HepG2 (cell line): ENCODE results near the gene PEAK3. TPM values are rescaled to one million over a fixed set of nuclear protein-coding genes. Genes with fewer than 3 reads are reported as not detected.
A peak's percentile ranks its signal among the peaks of the same experiment; 100 is the strongest.

Experiments
- AHR ChIP-seq: IDR thresholded peaks from 2 replicates; pipeline ENCODE4 v1.6.1; 2018; ENCODE audit warnings: missing genetic modification reagents, missing compliant biosample characterization
- ATF3 ChIP-seq: sonication (generic); formaldehyde crosslinking; IDR thresholded peaks from 2 replicates; pipeline ENCODE4 v1.4.0; 2020; ENCODE audit warnings: missing genetic modification reagents
- BHLHE40 ChIP-seq: IDR thresholded peaks from 2 replicates; pipeline ENCODE4 v1.6.1; 2011; ENCODE audit warnings: low read length, improper control_type of control experiment
- ELF1 ChIP-seq: sonication (generic); formaldehyde crosslinking; IDR thresholded peaks from 2 replicates; pipeline ENCODE4 v1.4.0; 2020; ENCODE audit warnings: missing genetic modification reagents
- HIVEP1 ChIP-seq: sonication (generic); formaldehyde crosslinking; IDR thresholded peaks from 2 replicates; pipeline ENCODE4 v1.4.0; 2020; ENCODE audit warnings: mild to moderate bottlenecking, missing genetic modification reagents
- IKZF1 ChIP-seq: fragments of 450-650 bp; IDR thresholded peaks from 2 replicates; pipeline ENCODE4 v1.7.1; 2016
- PREB ChIP-seq: sonication (generic); formaldehyde crosslinking; IDR thresholded peaks from 2 replicates; pipeline ENCODE4 v1.4.0; 2020; ENCODE audit warnings: missing genetic modification reagents
- RXRA ChIP-seq: sonication (generic); formaldehyde crosslinking; IDR thresholded peaks from 2 replicates; pipeline ENCODE4 v1.5.1; 2020; ENCODE audit warnings: missing genetic modification reagents
- SPEN ChIP-seq: sonication (generic); formaldehyde crosslinking; IDR thresholded peaks from 2 replicates; pipeline ENCODE4 v1.5.1; 2020; ENCODE audit warnings: low read depth, mild to moderate bottlenecking, missing genetic modification reagents
- THAP8 ChIP-seq: sonication (generic); formaldehyde crosslinking; IDR thresholded peaks from 2 replicates; pipeline ENCODE4 v1.5.1; 2020; ENCODE audit warnings: missing genetic modification reagents, mild to moderate bottlenecking, borderline replicate concordance
- TRIM22 ChIP-seq: fragments of 450-650 bp; IDR thresholded peaks from 2 replicates; pipeline ENCODE4 v1.6.1; 2017
- ZBTB26 ChIP-seq: IDR thresholded peaks from 2 replicates; pipeline ENCODE4 v1.6.1; 2016; ENCODE audit warnings: missing compliant biosample characterization, missing genetic modification reagents, borderline replicate concordance
- ZBTB34 ChIP-seq: sonication (generic); formaldehyde crosslinking; IDR thresholded peaks from 2 replicates; pipeline ENCODE4 v1.8.0; 2022; ENCODE audit warnings: mild to moderate bottlenecking, missing genetic modification reagents
- ZMAT5 ChIP-seq: sonication (generic); formaldehyde crosslinking; IDR thresholded peaks from 2 replicates; pipeline ENCODE4 v1.5.0; 2020; ENCODE audit warnings: mild to moderate bottlenecking, low read depth, missing genetic modification reagents, borderline replicate concordance
- ZMYM3 ChIP-seq: sonication (generic); formaldehyde crosslinking; IDR thresholded peaks from 2 replicates; pipeline ENCODE4 v1.5.1; 2020; ENCODE audit warnings: mild to moderate bottlenecking, missing genetic modification reagents
- ZNF224 ChIP-seq: sonication (generic); formaldehyde crosslinking; IDR thresholded peaks from 2 replicates; pipeline ENCODE4 v1.5.0; 2020; ENCODE audit warnings: mild to moderate bottlenecking, missing genetic modification reagents
- ZNF256 ChIP-seq: sonication (generic); formaldehyde crosslinking; conservative IDR thresholded peaks from 2 replicates; pipeline ENCODE4 v1.4.0; 2020; ENCODE audit warnings: missing genetic modification reagents
- ZNF263 ChIP-seq: sonication (generic); formaldehyde crosslinking; IDR thresholded peaks from 2 replicates; pipeline ENCODE4 v1.4.0; 2020; ENCODE audit warnings: missing genetic modification reagents
- ZNF607 ChIP-seq: sonication (generic); formaldehyde crosslinking; IDR thresholded peaks from 2 replicates; pipeline ENCODE4 v1.5.1; 2020; ENCODE audit warnings: missing genetic modification reagents, mild to moderate bottlenecking, borderline replicate concordance
- ZNF652 ChIP-seq: IDR thresholded peaks from 2 replicates; pipeline ENCODE4 v1.6.1; 2016; ENCODE audit warnings: low read depth, borderline replicate concordance
- ZNF768 ChIP-seq: sonication (generic); formaldehyde crosslinking; IDR thresholded peaks from 2 replicates; pipeline ENCODE4 v1.4.0; 2020; ENCODE audit warnings: missing genetic modification reagents
- ZNF772 ChIP-seq: sonication (generic); formaldehyde crosslinking; IDR thresholded peaks from 2 replicates; pipeline ENCODE4 v1.5.0; 2020; ENCODE audit warnings: mild to moderate bottlenecking, missing genetic modification reagents
- ZNF780A ChIP-seq: sonication (generic); formaldehyde crosslinking; IDR thresholded peaks from 2 replicates; pipeline ENCODE4 v1.8.0; 2022; ENCODE audit warnings: mild to moderate bottlenecking, missing genetic modification reagents, moderate library complexity
- ZNF788 ChIP-seq: sonication (generic); formaldehyde crosslinking; IDR thresholded peaks from 2 replicates; pipeline ENCODE4 v1.5.0; 2020; ENCODE audit warnings: mild to moderate bottlenecking, missing genetic modification reagents, borderline replicate concordance
- ZSCAN9 ChIP-seq: IDR thresholded peaks from 2 replicates; pipeline ENCODE4 v1.6.1; 2016; ENCODE audit warnings: borderline replicate concordance
- polyA plus RNA-seq, 8 experiments: library from polyadenylated mRNA; depleted of rRNA in 3 of 8; stranded (reverse) in 7 of 8; unstranded in 1 of 8; fragments of >200 nt; fragmentation: Illumina TruSeq in 4 of 8; extraction: Trizol in 4 of 8; gene quantifications; 2 replicates each; pipeline versions ENCODE4 v1.2.1 to v1.2.3, GENCODE V29; 2011 to 2016; ENCODE audit warnings: low read depth in 4 of 8, missing spikeins in 1 of 8, mixed read lengths in 1 of 8; ENCODE audit not compliant: insufficient read depth in 1 of 8
- total RNA-seq, 5 experiments: library from RNA; depleted of rRNA; stranded (reverse); fragments of >200 nt; fragmentation: Illumina TruSeq; extraction: Trizol; gene quantifications; 2 replicates each; pipeline ENCODE4 v1.2.3, GENCODE V29; 2016; ENCODE audit warnings: low read depth in 1 of 5

PEAK3 gene
- total and polyA plus RNA-seq, 2 of the 13 experiments (the other 11 are each of a cell fraction or from before 2014, with no cell fraction given): not detected

- peak; percentile 77; the same call in 1 of the 2 replicates for TF ChIP-seq PREB (CRISPR knock-in tag)
- TF ChIP-seq IKZF1: no peak
- TF ChIP-seq ZMAT5 (CRISPR knock-in tag): no peak
- TF ChIP-seq ZBTB34: peak; percentile 88
- TF ChIP-seq TRIM22: no peak
- peak; percentile 97 for TF ChIP-seq HIVEP1
- peak; percentile 99 for TF ChIP-seq ZSCAN9 (CRISPR knock-in tag)
- TF ChIP-seq BHLHE40: peak; percentile 41
- TF ChIP-seq ZNF607: peak; percentile 98
- peak; percentile 88 for TF ChIP-seq ELF1
- TF ChIP-seq THAP8: peak; percentile 98; the same call in 1 of the 2 replicates
- TF ChIP-seq RXRA (CRISPR knock-in tag): peak; percentile 74
- TF ChIP-seq ZNF768 (CRISPR knock-in tag): peak; percentile 40
- peak; percentile 87 for TF ChIP-seq ATF3 (CRISPR knock-in tag)
- TF ChIP-seq ZNF772 (CRISPR knock-in tag): peak; percentile 75
- no peak for TF ChIP-seq ZMYM3 (CRISPR knock-in tag)
- TF ChIP-seq ZBTB26 (CRISPR knock-in tag): peak; percentile 86
- TF ChIP-seq ZNF652: no peak
- TF ChIP-seq AHR (CRISPR knock-in tag): peak; percentile 73
- peak; percentile 82 for TF ChIP-seq ZNF263
- peak; percentile 76 for TF ChIP-seq ZNF780A (CRISPR knock-in tag)
- peak; percentile 93 for TF ChIP-seq ZNF256
- TF ChIP-seq SPEN: peak; percentile 96
- TF ChIP-seq ZNF224 (CRISPR knock-in tag): peak; percentile 85; the same call in 1 of the 2 replicates
- peak; percentile 87 for TF ChIP-seq ZNF788 (CRISPR knock-in tag)
Observed at GRCh38 chr19:2236314-2237050, 45.5 kb downstream of the PEAK3 start, which contains the start of the genes PLEKHJ1 and SF3A2 (continued).
